GM10266 (cell line): ENCODE data around the gene FABP2.

ENCODE experiments used
- DNase-seq: peaks from one replicate; pipeline ENCODE4 v3.0.0; 2012; ENCODE audit errors: extremely low spot score
- TF ChIP-seq, protein P1 (sequence below): IDR thresholded peaks from 2 replicates; pipeline ENCODE4 v1.5.1; 2012; ENCODE audit warnings: mild to moderate bottlenecking, low read depth; ENCODE audit not compliant: control insufficient read depth, insufficient read depth; ENCODE audit errors: missing control alignments

FABP2 gene

DNA sequence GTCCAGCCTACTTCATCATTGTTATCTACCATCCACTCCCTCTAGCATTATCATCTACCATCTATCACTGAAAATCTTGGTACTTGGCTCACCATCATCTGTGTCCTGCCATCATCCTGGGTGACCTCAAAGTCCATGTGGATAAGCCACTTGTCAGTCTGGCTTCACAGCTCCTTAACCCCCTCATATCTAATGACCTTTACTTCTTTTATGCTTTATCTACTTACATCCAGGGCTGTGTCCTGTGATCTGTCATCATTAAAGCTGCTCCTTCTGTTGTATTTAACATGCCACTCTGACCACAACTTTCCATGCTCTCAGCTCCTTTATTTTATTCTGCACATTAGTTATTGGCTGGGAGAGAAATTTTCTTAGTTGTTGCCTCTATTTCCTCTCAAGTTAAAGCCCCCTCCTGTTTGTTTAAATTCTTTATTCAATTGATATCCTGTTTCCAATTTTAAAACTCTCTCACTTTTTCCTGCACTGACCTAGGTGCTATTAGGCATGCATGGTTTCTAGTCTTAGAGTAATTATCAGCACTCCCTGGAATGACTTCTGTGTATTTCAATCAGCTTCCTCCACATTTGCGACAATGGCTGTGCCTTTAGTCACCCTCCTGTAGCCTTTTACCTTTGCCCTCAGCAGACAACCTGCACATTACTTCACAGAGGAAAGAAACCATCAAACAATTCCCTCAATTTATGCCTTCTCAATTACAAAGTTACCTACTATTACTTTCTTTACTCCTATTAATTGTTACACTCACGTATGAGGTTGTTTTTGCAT, 8.1 kb upstream of the FABP2 start:
- TF ChIP-seq, protein P1, sequence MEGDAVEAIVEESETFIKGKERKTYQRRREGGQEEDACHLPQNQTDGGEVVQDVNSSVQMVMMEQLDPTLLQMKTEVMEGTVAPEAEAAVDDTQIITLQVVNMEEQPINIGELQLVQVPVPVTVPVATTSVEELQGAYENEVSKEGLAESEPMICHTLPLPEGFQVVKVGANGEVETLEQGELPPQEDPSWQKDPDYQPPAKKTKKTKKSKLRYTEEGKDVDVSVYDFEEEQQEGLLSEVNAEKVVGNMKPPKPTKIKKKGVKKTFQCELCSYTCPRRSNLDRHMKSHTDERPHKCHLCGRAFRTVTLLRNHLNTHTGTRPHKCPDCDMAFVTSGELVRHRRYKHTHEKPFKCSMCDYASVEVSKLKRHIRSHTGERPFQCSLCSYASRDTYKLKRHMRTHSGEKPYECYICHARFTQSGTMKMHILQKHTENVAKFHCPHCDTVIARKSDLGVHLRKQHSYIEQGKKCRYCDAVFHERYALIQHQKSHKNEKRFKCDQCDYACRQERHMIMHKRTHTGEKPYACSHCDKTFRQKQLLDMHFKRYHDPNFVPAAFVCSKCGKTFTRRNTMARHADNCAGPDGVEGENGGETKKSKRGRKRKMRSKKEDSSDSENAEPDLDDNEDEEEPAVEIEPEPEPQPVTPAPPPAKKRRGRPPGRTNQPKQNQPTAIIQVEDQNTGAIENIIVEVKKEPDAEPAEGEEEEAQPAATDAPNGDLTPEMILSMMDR = no peak
- DNase-seq = no peak

DNA sequence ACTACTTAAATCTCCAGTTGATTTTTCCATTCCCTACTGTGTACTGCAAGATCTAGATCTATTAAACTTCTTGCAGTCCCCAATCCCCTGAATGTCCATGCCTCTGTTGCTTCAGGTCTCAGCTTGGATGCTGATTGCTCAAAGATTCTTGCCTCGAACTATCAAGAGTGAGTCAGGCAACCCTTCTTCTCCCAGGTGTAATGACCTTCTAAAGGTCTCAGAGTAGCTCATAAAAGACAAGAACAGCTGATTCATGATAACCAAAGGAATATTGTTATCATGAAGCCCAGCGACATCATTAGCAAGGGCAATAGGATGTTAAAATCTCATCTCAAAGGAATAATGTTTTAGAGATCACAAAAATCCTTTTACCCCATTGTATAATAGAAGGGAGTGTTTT, 6.8 kb upstream of the FABP2 start:
- TF ChIP-seq, protein P1 = no peak
- DNase-seq = no peak

DNA sequence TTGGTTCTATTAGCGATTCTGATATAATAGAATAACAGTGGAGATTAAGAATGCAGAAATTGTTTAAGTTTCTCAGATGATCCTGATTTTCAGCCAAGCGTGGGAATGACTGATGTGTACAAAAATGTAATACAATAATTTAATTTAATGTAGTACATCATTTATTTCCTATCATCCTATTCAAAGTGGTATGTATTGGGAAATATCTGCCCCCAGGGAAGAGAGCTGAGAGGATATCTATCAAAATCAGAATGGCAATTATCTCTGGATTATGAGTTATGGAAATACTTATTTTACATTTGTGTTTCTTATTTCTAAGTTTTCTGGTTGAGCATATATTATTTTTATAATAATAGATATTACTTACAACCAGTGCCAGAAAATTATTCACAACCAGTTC, 3.9 kb downstream of the FABP2 start:
- TF ChIP-seq, protein P1 = no peak
- no peak for DNase-seq

DNA sequence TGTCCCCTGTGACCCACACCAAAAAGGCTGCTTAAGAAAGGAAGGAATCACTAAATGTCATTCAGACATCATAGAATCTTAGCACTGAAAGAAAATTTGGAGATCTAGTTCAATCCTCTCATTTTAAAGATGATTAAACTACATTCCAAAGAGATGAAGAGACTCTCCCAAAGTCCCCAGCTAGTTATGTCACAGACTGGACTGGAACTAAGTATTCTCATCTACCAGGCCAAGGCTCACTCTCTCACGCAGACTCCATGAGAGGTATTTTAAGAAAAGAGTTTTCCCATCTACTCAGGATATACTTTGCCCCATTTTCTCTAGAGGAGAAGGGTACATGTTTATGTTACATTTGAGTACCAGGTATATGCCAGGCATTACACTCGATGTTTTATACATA, 6.9 kb downstream of the FABP2 start:
- TF ChIP-seq, protein P1 = no peak
- no peak for DNase-seq

DNA sequence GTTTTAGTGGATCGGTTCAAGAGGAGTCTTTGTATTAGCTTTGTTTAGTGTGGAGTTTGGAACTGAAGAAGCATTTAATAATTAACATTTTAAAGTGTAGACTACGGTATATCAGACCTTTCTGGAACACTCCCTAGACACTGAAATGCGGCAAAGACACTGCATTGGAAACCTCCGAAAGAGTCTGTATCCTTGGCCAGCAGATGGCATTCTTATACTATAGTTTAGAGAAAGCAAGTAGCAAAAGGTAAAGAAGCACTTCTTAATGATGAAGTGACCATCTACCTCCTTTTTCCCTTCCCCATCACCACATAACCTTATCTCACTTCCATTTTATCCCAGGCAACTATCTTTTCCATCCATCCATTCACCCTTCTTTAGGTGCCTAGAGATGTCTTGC, 7.6 kb downstream of the FABP2 start:
- TF ChIP-seq, protein P1 = peak; percentile 52
- peak; percentile 11 for DNase-seq

DNA sequence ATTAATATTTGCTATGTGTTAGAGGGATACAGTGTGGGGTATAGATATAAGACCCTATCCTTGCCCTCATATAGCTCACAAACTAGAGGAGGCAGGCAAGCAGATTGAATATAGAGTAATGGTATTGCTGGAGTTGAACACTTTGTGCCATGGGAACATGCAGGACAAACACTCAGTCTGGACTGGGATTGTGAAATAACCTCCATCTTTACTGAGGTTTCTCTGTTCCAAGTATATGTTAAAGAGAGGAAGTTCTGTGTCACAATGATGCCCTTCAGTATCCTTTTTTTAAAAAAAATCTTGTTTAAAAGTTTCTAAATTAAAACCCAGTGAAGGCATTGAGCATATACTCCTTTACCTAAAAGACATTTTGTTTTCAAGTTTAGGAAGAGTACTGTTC, 8.7 kb downstream of the FABP2 start:
- TF ChIP-seq, protein P1 = no peak
- DNase-seq = no peak

DNA sequence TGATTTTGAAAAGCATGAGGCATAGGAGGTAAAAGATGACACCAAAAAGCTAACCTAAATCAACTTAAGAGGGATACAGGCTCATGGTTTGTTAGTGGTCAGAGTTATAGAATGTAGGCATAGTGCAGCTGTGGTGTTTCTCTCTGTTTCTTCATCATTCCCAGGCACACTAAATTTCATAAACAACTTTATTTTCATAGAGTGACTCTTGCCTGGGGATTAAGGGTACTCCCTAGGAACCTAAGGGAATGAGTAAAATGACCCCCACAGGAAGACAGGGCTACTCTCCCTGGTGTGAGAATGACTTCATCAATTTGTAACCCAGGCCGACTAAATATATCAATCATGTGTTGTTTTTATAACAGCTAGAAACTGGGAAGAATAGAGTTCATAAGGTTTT, 11.1 kb downstream of the FABP2 start:
- no peak for DNase-seq
- TF ChIP-seq, protein P1 = no peak
